Left hindlimb (tissue), 1 donor: ENCODE measurements around the gene FRMPD2.
"Not testable (repeated sequence)": the region's sequence is repeated elsewhere in the genome, so short reads cannot be mapped to it uniquely, and the experiment has no call there.

ENCODE experiments used
- DNase-seq: peaks from one replicate; pipeline ENCODE4 v3.0.0-alpha.2; 2018

FRMPD2 gene

GRCh38 chr10:48197236-48197899 lies 77.1 kb downstream of the FRMPD2 start:
- no peak for DNase-seq

- DNase-seq: no peak
These were observed 78.7 kb downstream of the FRMPD2 start for GRCh38 chr10:48195803-48196202.

- DNase-seq: no peak
These were observed 79.7 kb downstream of the FRMPD2 start for GRCh38 chr10:48194830-48195229.

GRCh38 chr10:48193556-48193955 lies 80.9 kb downstream of the FRMPD2 start:
- DNase-seq: no peak

GRCh38 chr10:48192881-48193450 lies 81.5 kb downstream of the FRMPD2 start:
- DNase-seq: no peak

- no peak for DNase-seq
These were observed 86.6 kb downstream of the FRMPD2 start for GRCh38 chr10:48187713-48188485.

GRCh38 chr10:48187126-48187525 lies 87.4 kb downstream of the FRMPD2 start:
- DNase-seq: no peak

GRCh38 chr10:48186264-48186804 lies 88.2 kb downstream of the FRMPD2 start:
- DNase-seq: not testable (repeated sequence)

GRCh38 chr10:48184224-48184623 lies 90.3 kb downstream of the FRMPD2 start:
- no peak for DNase-seq

- not testable (repeated sequence) for DNase-seq
These were observed 101.8 kb downstream of the FRMPD2 start for GRCh38 chr10:48172715-48173114.

- DNase-seq: not testable (repeated sequence)
These were observed 113.8 kb downstream of the FRMPD2 start for GRCh38 chr10:48160670-48161069.

- DNase-seq: not testable (repeated sequence)
These were observed 114.3 kb downstream of the FRMPD2 start for GRCh38 chr10:48160163-48160562.

- not testable (repeated sequence) for DNase-seq
These were observed 120.0 kb downstream of the FRMPD2 start for GRCh38 chr10:48154211-48155140.

GRCh38 chr10:48147643-48148042 lies 126.9 kb downstream of the FRMPD2 start:
- not testable (repeated sequence) for DNase-seq

- not testable (repeated sequence) for DNase-seq
These were observed 130.5 kb downstream of the FRMPD2 start for GRCh38 chr10:48143721-48144642.

- DNase-seq: not testable (repeated sequence)
These were observed 133.5 kb downstream of the FRMPD2 start for GRCh38 chr10:48140949-48141348.

- not testable (repeated sequence) for DNase-seq
These were observed 134.3 kb downstream of the FRMPD2 start for GRCh38 chr10:48139953-48140850.

- not testable (repeated sequence) for DNase-seq
These were observed 145.5 kb downstream of the FRMPD2 start for GRCh38 chr10:48128954-48129353.

GRCh38 chr10:48126251-48126650 lies 148.2 kb downstream of the FRMPD2 start:
- DNase-seq: not testable (repeated sequence)

- DNase-seq: not testable (repeated sequence)
These were observed 148.9 kb downstream of the FRMPD2 start for GRCh38 chr10:48125631-48126030.
